Activated T-helper 17 cell treated with anti-CD3 and anti-CD28 coated beads, Interleukin-2, amount 50 U/mL, for 72 hours (primary cell): ENCODE data around the gene PHTF1. TPM values are rescaled to one million over a fixed set of nuclear protein-coding genes. Genes with fewer than 3 reads are reported as not detected.
A peak's percentile ranks its signal among the peaks of the same experiment; 100 is the strongest.

Experiments used
- ATAC-seq: fragments of 150-1000 bp; cut with Tn5 transposase; replicated peaks from 2 replicates; pipeline ENCODE4 v1.10.0; 2021; ENCODE audit warnings: mild to moderate bottlenecking, moderate library complexity
- H3K27ac Mint-ChIP-seq: one replicate; pipeline ENCODE4 v1.8.0; 2022; ENCODE audit warnings: mixed read lengths
- H3K27me3 Mint-ChIP-seq: one replicate; pipeline ENCODE4 v1.8.0; 2022; ENCODE audit warnings: mixed read lengths
- H3K36me3 Mint-ChIP-seq: one replicate; pipeline ENCODE4 v1.8.0; 2022; ENCODE audit warnings: low read depth, mild to moderate bottlenecking, mixed read lengths
- H3K4me1 Mint-ChIP-seq: one replicate; pipeline ENCODE4 v1.8.0; 2022; ENCODE audit warnings: mixed read lengths
- H3K4me3 Mint-ChIP-seq: one replicate; pipeline ENCODE4 v1.8.0; 2022; ENCODE audit warnings: mild to moderate bottlenecking, mixed read lengths
- H3K9me3 Mint-ChIP-seq: one replicate; pipeline ENCODE4 v1.8.0; 2022; ENCODE audit warnings: mixed read lengths
- total RNA-seq, 2 donors: library from RNA; stranded (reverse); gene quantifications; one replicate each; pipeline ENCODE4 v1.2.3, GENCODE V29; 2022

PHTF1 gene
- total RNA-seq, 2 donors from 2014 or later: 19.5 to 24.8 TPM

DNA sequence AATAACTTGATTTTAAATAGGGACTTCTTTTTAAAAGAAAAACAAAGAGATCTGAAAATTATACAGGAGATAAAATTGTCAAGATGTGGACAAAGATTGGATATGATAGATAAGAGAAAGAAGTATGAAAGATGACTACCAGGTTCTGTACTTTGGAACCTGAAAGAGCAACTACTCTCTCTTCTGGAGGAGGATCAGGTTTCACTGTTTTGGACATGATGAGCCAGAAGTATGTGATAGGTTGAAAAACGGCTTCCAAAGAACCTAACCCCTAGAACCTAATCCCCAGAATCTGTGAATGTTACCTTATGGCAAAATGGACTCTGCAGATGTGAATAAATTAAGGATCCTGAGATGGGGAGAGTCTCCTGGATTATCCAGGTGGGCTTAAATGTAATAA, 26.8 kb upstream of the PHTF1 start:
- Mint-ChIP-seq H3K4me3 (peak overlapping the region; percentile 27), H3K9me3 (no peaks in the 10 kb centered on the region), H3K27me3 (no peaks in the 10 kb centered on the region), H3K36me3 (peaks cover 42% of the 10 kb centered on the region), H3K27ac (peak overlapping the region; percentile 35), H3K4me1 (peaks cover 59% of the 10 kb centered on the region)
- ATAC-seq: peak; percentile 16

- Mint-ChIP-seq H3K36me3 (peaks cover 25% of the 10 kb centered on the region), H3K27ac (peak overlapping the region; percentile 93), H3K27me3 (no peaks in the 10 kb centered on the region), H3K4me3 (no peak overlapping the region), H3K9me3 (no peaks in the 10 kb centered on the region), H3K4me1 (peaks cover 45% of the 10 kb centered on the region)
- ATAC-seq: peak; percentile 83
These were observed 25.0 kb upstream of the PHTF1 start for GRCh38 chr1:113784104-113784779.

GRCh38 chr1:113783254-113784103, 24.2 kb upstream of the PHTF1 start:
- no peaks in the 10 kb centered on the region for H3K27me3 Mint-ChIP-seq
- peaks cover 52% of the 10 kb centered on the region for H3K4me1 Mint-ChIP-seq
- peaks cover 25% of the 10 kb centered on the region for H3K36me3 Mint-ChIP-seq
- H3K9me3 Mint-ChIP-seq: no peaks in the 10 kb centered on the region
- H3K27ac Mint-ChIP-seq: peak overlapping the region; percentile 93
- ATAC-seq: peak; percentile 66
- no peak overlapping the region for H3K4me3 Mint-ChIP-seq

GRCh38 chr1:113782406-113782805, 23.1 kb upstream of the PHTF1 start:
- peaks cover 20% of the 10 kb centered on the region for H3K36me3 Mint-ChIP-seq
- ATAC-seq: no peak

DNA sequence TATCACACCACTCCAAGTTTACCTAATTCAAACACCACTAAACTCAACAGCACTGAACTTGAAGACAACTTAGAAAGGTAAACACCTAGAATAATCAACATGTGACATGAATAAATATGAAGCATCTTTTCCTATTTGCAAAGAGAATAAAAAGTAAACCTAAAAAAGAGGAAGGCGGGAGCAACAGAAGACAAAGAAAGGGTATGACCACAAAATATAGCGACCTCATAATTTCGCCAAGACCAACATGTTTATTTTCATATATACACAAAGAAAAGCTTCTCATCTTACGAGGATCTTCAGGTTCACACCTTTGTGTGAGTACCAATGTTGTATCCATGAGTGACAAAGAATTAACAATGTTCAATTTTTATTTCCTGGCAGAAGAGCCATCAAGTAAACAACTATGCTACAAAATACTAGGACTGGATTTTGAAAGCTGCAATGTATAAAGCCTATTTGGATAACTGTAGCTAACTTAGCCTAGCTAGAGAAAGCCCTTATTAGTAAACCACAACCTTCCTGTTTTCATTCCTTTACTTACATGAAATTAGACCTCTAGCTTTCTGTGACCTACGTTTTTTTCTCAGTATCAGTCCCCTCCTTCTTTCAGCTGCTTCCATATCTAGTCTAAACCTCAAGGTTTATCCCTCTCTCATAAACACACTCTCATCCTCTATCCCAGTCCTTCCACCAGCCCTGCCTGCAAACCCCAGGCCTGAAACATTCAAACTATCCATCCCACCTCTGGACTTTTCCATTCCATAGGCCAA, 21.3 kb upstream of the PHTF1 start:
- ATAC-seq: peak; percentile 37
- H3K9me3 Mint-ChIP-seq: no peaks in the 10 kb centered on the region
- H3K27me3 Mint-ChIP-seq: no peaks in the 10 kb centered on the region
- peaks cover 33% of the 10 kb centered on the region for H3K4me1 Mint-ChIP-seq
- H3K36me3 Mint-ChIP-seq: peaks cover 29% of the 10 kb centered on the region
- no peak overlapping the region for H3K4me3 Mint-ChIP-seq
- H3K27ac Mint-ChIP-seq: no peak overlapping the region

More at GRCh38 chr1:113782406-113782805, 23.1 kb upstream of the PHTF1 start:
- Mint-ChIP-seq H3K27ac (no peak overlapping the region), H3K9me3 (no peaks in the 10 kb centered on the region), H3K27me3 (no peaks in the 10 kb centered on the region), H3K4me3 (no peak overlapping the region), H3K4me1 (peaks cover 45% of the 10 kb centered on the region)

- H3K36me3 Mint-ChIP-seq: peaks cover 40% of the 10 kb centered on the region
- H3K27ac Mint-ChIP-seq: no peak overlapping the region
- ATAC-seq: no peak
- no peaks in the 10 kb centered on the region for H3K27me3 Mint-ChIP-seq
- H3K4me1 Mint-ChIP-seq: peaks cover 28% of the 10 kb centered on the region
- H3K4me3 Mint-ChIP-seq: no peak overlapping the region
- no peaks in the 10 kb centered on the region for H3K9me3 Mint-ChIP-seq
These were observed 20.3 kb upstream of the PHTF1 start for GRCh38 chr1:113779542-113779941.

DNA sequence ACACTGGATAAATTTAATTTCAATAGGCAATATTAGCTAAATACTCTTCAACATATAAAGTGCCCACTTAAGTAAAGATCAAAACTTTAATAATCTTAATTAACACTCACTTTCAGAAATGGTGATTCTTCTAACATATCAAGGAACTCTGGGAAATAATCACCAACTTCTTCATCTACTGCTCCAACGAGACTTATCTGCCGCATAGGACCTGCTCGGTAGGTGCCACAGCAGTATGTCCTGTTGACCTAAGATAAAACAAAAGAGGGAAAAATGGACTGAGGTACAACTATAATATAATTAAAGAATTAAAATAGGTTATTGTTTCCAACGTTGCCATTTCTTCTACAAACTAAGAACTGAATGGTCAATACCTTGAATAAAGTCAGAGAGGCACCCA, 18.3 kb upstream of the PHTF1 start:
- no peak for ATAC-seq
- Mint-ChIP-seq H3K9me3 (no peaks in the 10 kb centered on the region), H3K36me3 (peaks cover 51% of the 10 kb centered on the region), H3K4me1 (peaks cover 15% of the 10 kb centered on the region), H3K27me3 (no peaks in the 10 kb centered on the region), H3K4me3 (no peak overlapping the region), H3K27ac (no peak overlapping the region)

DNA sequence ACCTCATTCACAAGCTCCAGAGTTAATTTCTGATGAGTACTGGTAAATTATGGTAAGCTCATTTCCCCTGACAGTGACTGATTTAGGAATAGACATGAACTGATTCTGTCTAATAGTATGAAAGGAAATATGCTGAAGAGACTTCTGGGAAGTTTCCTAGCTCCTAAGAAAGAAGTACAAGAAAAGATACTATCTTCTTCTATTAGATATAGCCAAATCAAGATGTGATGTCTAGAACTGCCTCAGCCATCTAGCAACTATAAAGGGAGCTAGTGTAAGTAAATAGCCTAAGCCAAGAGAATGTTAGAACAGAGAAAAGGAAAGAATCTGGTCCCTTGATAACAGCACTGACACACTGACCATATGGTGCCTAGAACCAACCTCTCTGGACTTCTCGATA, 10.7 kb upstream of the PHTF1 start:
- Mint-ChIP-seq H3K4me1 (peaks cover 42% of the 10 kb centered on the region), H3K27ac (peak overlapping the region; percentile 1)

DNA sequence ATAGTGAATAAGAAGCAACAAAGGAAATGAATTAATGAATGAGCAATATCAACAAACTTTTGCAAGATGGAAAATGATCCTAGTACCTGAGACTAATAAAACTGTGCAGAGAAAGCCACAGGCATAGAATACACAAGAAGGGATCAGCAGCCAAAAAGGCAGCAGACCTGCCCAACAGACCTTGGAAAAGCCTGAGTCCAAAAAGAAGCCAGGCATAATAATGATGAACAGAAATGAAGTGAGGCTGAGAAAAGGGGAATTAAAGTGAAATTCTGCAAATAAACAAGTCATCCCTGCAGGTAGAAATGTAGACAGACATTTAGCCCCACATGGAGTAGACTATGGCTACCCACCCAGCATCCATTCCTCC, 10.3 kb upstream of the PHTF1 start:
- no peaks in the 10 kb centered on the region for H3K27me3 Mint-ChIP-seq
- peak overlapping the region; percentile 1 for H3K27ac Mint-ChIP-seq
- no peak for ATAC-seq
- peaks cover 93% of the 10 kb centered on the region for H3K36me3 Mint-ChIP-seq
- H3K4me3 Mint-ChIP-seq: peak overlapping the region; percentile 12
- H3K4me1 Mint-ChIP-seq: peaks cover 42% of the 10 kb centered on the region
- H3K9me3 Mint-ChIP-seq: no peaks in the 10 kb centered on the region

More for the DNA sequence above, 10.7 kb upstream of the PHTF1 start:
- Mint-ChIP-seq H3K27me3 (no peaks in the 10 kb centered on the region), H3K36me3 (peaks cover 93% of the 10 kb centered on the region), H3K9me3 (no peaks in the 10 kb centered on the region), H3K4me3 (peak overlapping the region; percentile 12)
- no peak for ATAC-seq

DNA sequence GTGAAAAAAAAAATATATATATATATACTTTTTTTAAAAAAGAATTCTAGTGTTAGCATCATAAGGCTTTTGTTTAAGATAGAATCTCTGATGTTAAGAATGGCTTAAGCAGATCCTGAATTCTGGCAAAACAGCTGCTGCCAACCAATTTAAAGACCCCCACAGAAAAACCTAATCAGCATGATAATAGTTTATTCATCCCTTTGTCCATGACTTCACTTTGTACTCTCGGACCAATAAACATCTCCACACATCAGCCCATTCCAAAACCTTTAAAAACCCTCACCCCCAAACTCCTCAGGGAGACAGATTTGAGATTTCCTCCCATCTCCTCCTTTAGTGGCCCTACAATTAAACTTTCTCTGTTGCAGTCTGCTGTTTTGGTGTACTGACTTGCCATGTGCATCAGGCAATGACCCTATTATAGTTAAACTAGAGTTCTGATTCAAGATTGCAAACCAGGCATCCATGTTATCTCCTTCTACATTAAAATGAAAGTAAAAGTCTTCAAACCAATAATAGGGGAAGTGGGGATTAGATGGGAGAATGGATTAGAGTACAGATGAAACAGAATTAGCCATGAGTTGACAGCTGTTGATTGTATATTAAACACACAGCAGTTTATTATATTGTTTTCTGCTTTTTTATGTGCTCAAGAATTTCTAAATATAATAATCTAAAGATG, 9.8 kb upstream of the PHTF1 start:
- Mint-ChIP-seq H3K36me3 (peaks cover 95% of the 10 kb centered on the region), H3K27ac (peak overlapping the region; percentile 1), H3K27me3 (no peaks in the 10 kb centered on the region), H3K4me3 (peak overlapping the region; percentile 12), H3K9me3 (no peaks in the 10 kb centered on the region), H3K4me1 (peaks cover 42% of the 10 kb centered on the region)
- no peak for ATAC-seq

GRCh38 chr1:113765306-113766230, 6.3 kb upstream of the PHTF1 start:
- Mint-ChIP-seq H3K27me3 (no peaks in the 10 kb centered on the region), H3K36me3 (peaks cover 77% of the 10 kb centered on the region), H3K4me1 (peaks cover 32% of the 10 kb centered on the region), H3K9me3 (no peaks in the 10 kb centered on the region), H3K4me3 (no peak overlapping the region), H3K27ac (no peak overlapping the region)
- no peak for ATAC-seq

- Mint-ChIP-seq H3K4me3 (no peak overlapping the region), H3K36me3 (peaks cover 59% of the 10 kb centered on the region), H3K27ac (no peak overlapping the region)
These were observed 4.4 kb upstream of the PHTF1 start for GRCh38 chr1:113763661-113764060.

DNA sequence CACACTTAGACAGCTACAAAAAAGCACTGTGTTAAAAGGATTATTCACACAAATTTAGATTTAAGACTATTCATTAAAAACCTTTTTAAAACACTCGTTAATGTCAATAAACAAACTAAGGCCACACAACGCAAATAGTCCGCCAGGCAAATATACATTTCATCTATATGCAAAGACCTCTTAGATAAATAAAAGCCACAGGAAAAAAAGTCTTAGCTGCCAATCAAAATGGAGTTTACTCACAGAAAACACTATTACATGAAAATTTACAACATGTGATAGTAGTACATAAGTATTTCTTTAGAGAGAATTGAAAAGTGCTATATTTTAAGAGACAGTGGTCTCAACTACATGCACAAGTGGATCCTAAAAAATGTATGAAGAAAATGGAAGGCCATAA, 2.7 kb upstream of the PHTF1 start:
- Mint-ChIP-seq H3K27ac (no peak overlapping the region), H3K36me3 (peaks cover 49% of the 10 kb centered on the region)
- ATAC-seq: no peak

More at GRCh38 chr1:113763661-113764060, 4.4 kb upstream of the PHTF1 start:
- Mint-ChIP-seq H3K9me3 (no peaks in the 10 kb centered on the region), H3K4me1 (peaks cover 21% of the 10 kb centered on the region), H3K27me3 (no peaks in the 10 kb centered on the region)
- no peak for ATAC-seq

More for the DNA sequence above, 2.7 kb upstream of the PHTF1 start:
- no peaks in the 10 kb centered on the region for H3K9me3 Mint-ChIP-seq
- H3K4me3 Mint-ChIP-seq: no peak overlapping the region
- H3K4me1 Mint-ChIP-seq: peaks cover 21% of the 10 kb centered on the region
- no peaks in the 10 kb centered on the region for H3K27me3 Mint-ChIP-seq
